H1 (cell line): ENCODE results near the gene SEZ6. TPM values are rescaled to one million over a fixed set of nuclear protein-coding genes. Genes with fewer than 3 reads are reported as not detected.

ENCODE experiments used
- CHD7 ChIP-seq: fragments of 300-600 bp; sonication (generic); IDR thresholded peaks from 2 replicates; pipeline ENCODE4 v1.7.1; 2012; ENCODE audit warnings: low read length, moderate library complexity, mild to moderate bottlenecking, inconsistent platforms; ENCODE audit not compliant: insufficient replicate concordance
- EP300 ChIP-seq, 2 experiments: IDR thresholded peaks; 1 replicate in 1 of 2; 2 replicates in 1 of 2; pipeline ENCODE4 v1.6.1; 2011 to 2012; ENCODE audit warnings: low read depth in 2 of 2, low read length in 2 of 2, mild to moderate bottlenecking in 2 of 2, borderline replicate concordance in 1 of 2, inconsistent platforms in 1 of 2, moderate library complexity in 1 of 2
- TCF12 ChIP-seq: IDR thresholded peaks from 2 replicates; pipeline ENCODE4 v1.6.1; 2011; ENCODE audit warnings: low read depth, mild to moderate bottlenecking, low read length
- USF2 ChIP-seq: IDR thresholded peaks from 2 replicates; pipeline ENCODE4 v1.6.1; 2011; ENCODE audit warnings: low read length, improper control_type of control experiment
- polyA plus RNA-seq, 7 experiments: library from polyadenylated mRNA; depleted of rRNA in 3 of 7; stranded (reverse) in 5 of 7; unstranded in 2 of 7; fragments of >200 nt in 5 of 7; fragments of 200-250 nt in 2 of 7; gene quantifications; 1 replicate in 5 of 7; 2 replicates in 1 of 7; 4 replicates in 1 of 7; pipeline versions ENCODE4 v1.2.1 to v1.2.3, GENCODE V29; 2011 to 2013; ENCODE audit warnings: missing spikeins in 2 of 7, mixed read lengths in 2 of 7
- total RNA-seq: library from RNA; stranded (reverse); fragmentation: NEBNext Ultra II Directional; extraction: Animal tissue kit (Norgen Biotek cat#: 25700); gene quantifications from 2 replicates; pipeline ENCODE4 v1.2.1, GENCODE V29; 2021

SEZ6 gene
- total and polyA plus RNA-seq, 2 of the 8 experiments (the other 6 are each of a cell fraction or from before 2014, with no cell fraction given): 6.9 to 16.1 TPM

GRCh38 chr17:28988475-28988874 is 17.4 kb downstream of the SEZ6 start (continued):
- TF ChIP-seq CHD7 (no peak), TCF12 (no peak), EP300 (IDR thresholded peaks at IDR 0.05; ENCODE audit: borderline replicate concordance in 1 of 2, low read depth in 2 of 2, low read length in 2 of 2) (no peak), USF2 (no peak)
